Gastrocnemius medialis (tissue), 4 donors: Measurements from ENCODE around the gene CPLX1.

Experiments
- CTCF ChIP-seq, 5 experiments: fragments of 450-650 bp in 3 of 5; fragments of 200-600 bp in 2 of 5; sonication (generic) in 2 of 5; IDR thresholded peaks in 4 of 5; conservative IDR thresholded peaks in 1 of 5; 1 replicate in 4 of 5; 2 replicates in 1 of 5; pipeline ENCODE4 v1.5.1; 2016 to 2019; ENCODE audit warnings: antibody characterized with exemption in 5 of 5, mild to moderate bottlenecking in 3 of 5, moderate library complexity in 3 of 5
- POLR2A ChIP-seq, 2 donors: fragments of 450-650 bp; IDR thresholded peaks; one replicate each; pipeline ENCODE4 v1.6.1; 2017; ENCODE audit warnings: antibody characterized with exemption in 2 of 2, mild to moderate bottlenecking in 2 of 2, moderate library complexity in 2 of 2

DNA sequence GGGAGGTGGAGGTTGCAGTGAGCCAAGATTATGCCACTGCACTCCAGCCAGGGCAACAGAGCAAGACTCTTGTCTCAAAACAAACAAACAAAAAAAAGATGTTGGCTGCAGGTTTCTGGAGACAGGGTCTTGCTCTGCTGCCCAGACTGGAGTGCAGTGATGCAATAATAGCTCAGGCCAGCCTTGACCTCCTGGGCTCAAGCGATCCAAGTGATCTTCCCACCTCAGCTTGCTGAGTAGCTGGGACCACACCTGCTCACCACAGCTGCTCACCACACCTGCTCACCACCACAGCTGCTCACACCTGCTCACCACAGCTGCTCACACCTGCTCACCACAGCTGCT is 29.9 kb upstream of the CPLX1 start:
- TF ChIP-seq CTCF (IDR thresholded peaks at IDR 0.05 in 4 of 5, conservative IDR thresholded peaks at IDR 0.05 in 1 of 5) (no peak), POLR2A (IDR thresholded peaks at IDR 0.05) (no peak)
